ENCODE measurements around the gene CPA4. TPM values are rescaled to one million over a fixed set of nuclear protein-coding genes. Genes with fewer than 3 reads are reported as not detected.

CPA4 gene
- total RNA-seq, 1 donor from 2014 or later, result 2.1 TPM

- H3K36me3 ChIP-seq (ENCODE audit: control insufficient read depth in 3 of 3, insufficient read depth in 3 of 3, low read length in 3 of 3), result no peaks in the 10 kb centered on the region
- H3K9me3 ChIP-seq (ENCODE audit: control insufficient read depth in 3 of 3, low read length in 3 of 3), result no peaks in the 10 kb centered on the region
- no peak overlapping the region for H3K27ac ChIP-seq (ENCODE audit: low read depth, low read length)
- no peaks in the 10 kb centered on the region for H3K4me1 ChIP-seq (ENCODE audit: control insufficient read depth in 3 of 3, insufficient read depth in 3 of 3, low read length in 3 of 3)
- H3K4me3 ChIP-seq (ENCODE audit: low read length in 3 of 3), result no peak overlapping the region
- H3K9ac ChIP-seq (ENCODE audit: low read depth in 1 of 3, low read length in 3 of 3), result no peak overlapping the region
- no peaks in the 10 kb centered on the region for H3K27me3 ChIP-seq (ENCODE audit: control insufficient read depth in 3 of 3, insufficient read depth in 3 of 3, low read length in 3 of 3)
Measured at GRCh38 chr7:130338233-130338632, 45.3 kb downstream of the CPA4 start.

DNA sequence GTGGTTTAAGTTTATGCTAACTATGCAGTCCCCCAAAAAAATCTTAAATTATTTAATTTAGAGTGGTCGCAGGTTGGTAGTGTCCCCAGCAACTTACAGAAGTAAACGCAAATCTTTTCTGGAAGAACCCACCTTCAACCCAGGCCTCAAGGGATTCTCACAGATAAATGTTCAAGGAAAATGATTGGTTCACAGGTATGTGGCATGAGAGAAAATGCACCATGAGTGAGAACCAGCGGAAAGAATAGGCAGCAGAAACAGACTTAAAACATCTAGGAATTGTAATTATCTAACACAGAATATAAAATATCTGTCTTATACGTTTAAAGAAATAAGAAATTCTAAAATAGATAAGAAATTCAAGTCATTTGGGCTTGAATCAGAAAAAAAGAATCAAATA, 48.9 kb downstream of the CPA4 start:
- Histone ChIP-seq H3K27ac (ENCODE audit: low read depth, low read length) (no peak overlapping the region), H3K27me3 (ENCODE audit: control insufficient read depth in 3 of 3, insufficient read depth in 3 of 3, low read length in 3 of 3) (no peaks in the 10 kb centered on the region), H3K36me3 (ENCODE audit: control insufficient read depth in 3 of 3, insufficient read depth in 3 of 3, low read length in 3 of 3) (no peaks in the 10 kb centered on the region), H3K4me1 (ENCODE audit: control insufficient read depth in 3 of 3, insufficient read depth in 3 of 3, low read length in 3 of 3) (no peaks in the 10 kb centered on the region), H3K9ac (ENCODE audit: low read depth in 1 of 3, low read length in 3 of 3) (no peak overlapping the region), H3K9me3 (ENCODE audit: control insufficient read depth in 3 of 3, low read length in 3 of 3) (no peaks in the 10 kb centered on the region), H3K4me3 (ENCODE audit: low read length in 3 of 3) (no peak overlapping the region)

- Histone ChIP-seq H3K9me3 (ENCODE audit: control insufficient read depth in 3 of 3, low read length in 3 of 3) (no peaks in the 10 kb centered on the region), H3K27ac (ENCODE audit: low read depth, low read length) (no peak overlapping the region), H3K27me3 (ENCODE audit: control insufficient read depth in 3 of 3, insufficient read depth in 3 of 3, low read length in 3 of 3) (no peaks in the 10 kb centered on the region), H3K4me1 (ENCODE audit: control insufficient read depth in 3 of 3, insufficient read depth in 3 of 3, low read length in 3 of 3) (no peaks in the 10 kb centered on the region), H3K36me3 (ENCODE audit: control insufficient read depth in 3 of 3, insufficient read depth in 3 of 3, low read length in 3 of 3) (no peaks in the 10 kb centered on the region), H3K9ac (ENCODE audit: low read depth in 1 of 3, low read length in 3 of 3) (no peak overlapping the region), H3K4me3 (ENCODE audit: low read length in 3 of 3) (no peak overlapping the region)
Measured at GRCh38 chr7:130342701-130343380, 49.9 kb downstream of the CPA4 start.

- H3K9ac ChIP-seq (ENCODE audit: low read depth in 1 of 3, low read length in 3 of 3), result no peak within 1 kb of the TSS
- H3K27ac ChIP-seq (ENCODE audit: low read depth, low read length), result no peak within 1 kb of the TSS
- no peaks in the 10 kb centered on the region for H3K9me3 ChIP-seq (ENCODE audit: control insufficient read depth in 3 of 3, low read length in 3 of 3)
- H3K36me3 ChIP-seq (ENCODE audit: control insufficient read depth in 3 of 3, insufficient read depth in 3 of 3, low read length in 3 of 3), result no peaks in the 10 kb centered on the region
- H3K27me3 ChIP-seq (ENCODE audit: control insufficient read depth in 3 of 3, insufficient read depth in 3 of 3, low read length in 3 of 3), result no peaks in the 10 kb centered on the region
- H3K4me3 ChIP-seq (ENCODE audit: low read length in 3 of 3), result peak within 1 kb of the TSS in 1 of 3 donors; percentile 51
- no peaks in the 10 kb centered on the region for H3K4me1 ChIP-seq (ENCODE audit: control insufficient read depth in 3 of 3, insufficient read depth in 3 of 3, low read length in 3 of 3)
Measured at GRCh38 chr7:130344271-130344866, 51.4 kb downstream of the CPA4 start, which contains the start of gene CPA5. Gene CPA5 (plus strand): TSS chr7:130344816. CDS start chr7:130346486, 1,670 bp downstream.

DNA sequence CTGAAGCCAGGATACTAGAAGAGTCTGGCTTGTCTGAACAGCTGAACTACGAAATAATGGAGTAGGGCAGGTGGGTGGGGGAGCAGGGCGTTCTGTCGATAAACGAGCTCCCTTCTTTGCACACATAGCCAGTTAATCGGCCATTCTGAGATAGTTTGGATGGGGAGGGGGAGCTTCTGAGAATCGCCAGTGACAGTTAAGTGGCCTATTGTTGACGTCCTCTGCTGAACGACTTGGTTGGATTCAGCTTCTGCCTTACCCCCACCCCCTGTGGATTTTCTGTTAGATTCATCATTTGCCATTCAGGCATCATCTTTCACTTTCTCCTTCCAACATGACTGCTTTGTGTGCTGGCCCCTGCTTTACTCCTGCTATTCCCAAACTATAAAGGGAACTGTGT, 52.2 kb downstream of the CPA4 start:
- H3K9me3 ChIP-seq (ENCODE audit: control insufficient read depth in 3 of 3, low read length in 3 of 3), result no peaks in the 10 kb centered on the region
- H3K9ac ChIP-seq (ENCODE audit: low read depth in 1 of 3, low read length in 3 of 3), result no peak overlapping the region
- H3K36me3 ChIP-seq (ENCODE audit: control insufficient read depth in 3 of 3, insufficient read depth in 3 of 3, low read length in 3 of 3), result no peaks in the 10 kb centered on the region
- H3K4me1 ChIP-seq (ENCODE audit: control insufficient read depth in 3 of 3, insufficient read depth in 3 of 3, low read length in 3 of 3), result peaks cover 0 to 3% (median 1%) of the 10 kb centered on the region in 3 donors
- peak overlapping the region in 1 of 3 donors; percentile 51 for H3K4me3 ChIP-seq (ENCODE audit: low read length in 3 of 3)
- H3K27ac ChIP-seq (ENCODE audit: low read depth, low read length), result no peak overlapping the region
- H3K27me3 ChIP-seq (ENCODE audit: control insufficient read depth in 3 of 3, insufficient read depth in 3 of 3, low read length in 3 of 3), result no peaks in the 10 kb centered on the region

DNA sequence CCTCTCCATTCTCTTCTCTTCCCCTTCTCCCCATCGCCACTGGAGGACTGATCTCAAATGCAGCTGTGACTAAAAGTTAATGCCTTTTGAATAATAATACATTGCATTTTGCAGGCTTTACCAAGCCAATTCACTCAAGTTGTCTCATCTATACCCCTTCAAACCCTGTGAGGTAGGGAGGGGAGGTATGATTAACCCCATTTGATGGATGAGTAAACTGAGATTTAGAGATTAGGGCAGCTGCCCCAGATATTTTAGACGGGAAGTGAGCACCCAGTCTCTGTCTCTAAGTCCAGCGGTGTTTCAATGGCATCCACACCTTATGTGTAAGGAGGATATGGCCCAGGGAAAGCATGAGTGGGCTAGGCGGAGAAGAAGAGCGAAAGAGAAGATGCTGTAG, 52.8 kb downstream of the CPA4 start:
- no peak overlapping the region for H3K4me3 ChIP-seq (ENCODE audit: low read length in 3 of 3)
- no peaks in the 10 kb centered on the region for H3K9me3 ChIP-seq (ENCODE audit: control insufficient read depth in 3 of 3, low read length in 3 of 3)
- H3K9ac ChIP-seq (ENCODE audit: low read depth in 1 of 3, low read length in 3 of 3), result no peak overlapping the region
- H3K27ac ChIP-seq (ENCODE audit: low read depth, low read length), result no peak overlapping the region
- peaks cover 0 to 8% (median 7%) of the 10 kb centered on the region in 3 donors for H3K4me1 ChIP-seq (ENCODE audit: control insufficient read depth in 3 of 3, insufficient read depth in 3 of 3, low read length in 3 of 3)
- peaks cover 0 to 3% (median under 1%) of the 10 kb centered on the region in 3 donors for H3K27me3 ChIP-seq (ENCODE audit: control insufficient read depth in 3 of 3, insufficient read depth in 3 of 3, low read length in 3 of 3)
- no peaks in the 10 kb centered on the region for H3K36me3 ChIP-seq (ENCODE audit: control insufficient read depth in 3 of 3, insufficient read depth in 3 of 3, low read length in 3 of 3)

DNA sequence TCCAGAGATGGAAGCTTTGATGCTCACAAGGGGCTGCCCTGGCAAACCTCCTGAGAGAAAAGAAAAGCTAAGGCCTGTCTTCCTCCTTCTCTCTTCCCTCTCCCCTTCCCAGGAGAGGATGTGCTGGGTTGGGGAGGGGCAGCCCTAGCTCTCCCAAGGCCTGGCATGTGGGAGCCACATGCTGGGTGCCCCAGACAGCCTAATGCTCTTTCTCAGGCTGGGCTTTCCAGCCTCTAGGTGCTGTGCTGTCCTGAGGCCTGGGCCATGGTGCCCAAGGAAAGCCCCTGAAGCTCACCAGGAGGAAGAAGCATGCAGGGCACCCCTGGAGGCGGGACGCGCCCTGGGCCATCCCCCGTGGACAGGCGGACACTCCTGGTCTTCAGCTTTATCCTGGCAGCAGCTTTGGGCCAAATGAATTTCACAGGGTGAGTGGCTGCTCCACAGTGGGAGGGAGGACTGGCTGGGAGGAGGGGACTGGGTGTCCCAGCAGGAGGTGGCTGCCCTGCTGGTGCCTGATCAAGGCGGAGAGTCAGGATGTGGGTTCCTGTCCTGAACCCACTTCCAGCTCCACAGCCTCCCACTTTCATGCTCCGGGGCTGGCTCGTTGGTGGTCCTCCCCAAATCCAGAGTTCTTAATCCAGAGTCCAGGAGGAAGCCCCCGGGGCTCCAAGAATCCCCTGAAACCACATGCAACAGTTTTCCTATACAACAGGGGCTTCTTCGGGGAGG, 53.4 kb downstream of the CPA4 start:
- H3K36me3 ChIP-seq (ENCODE audit: control insufficient read depth in 3 of 3, insufficient read depth in 3 of 3, low read length in 3 of 3), result no peaks in the 10 kb centered on the region
- H3K4me1 ChIP-seq (ENCODE audit: control insufficient read depth in 3 of 3, insufficient read depth in 3 of 3, low read length in 3 of 3), result peaks cover under 1 to 12% (median 11%) of the 10 kb centered on the region in 3 donors
- no peak overlapping the region for H3K9ac ChIP-seq (ENCODE audit: low read depth in 1 of 3, low read length in 3 of 3)
- no peak overlapping the region for H3K4me3 ChIP-seq (ENCODE audit: low read length in 3 of 3)
- H3K27me3 ChIP-seq (ENCODE audit: control insufficient read depth in 3 of 3, insufficient read depth in 3 of 3, low read length in 3 of 3), result peaks cover 0 to 9% (median 5%) of the 10 kb centered on the region in 3 donors
- no peaks in the 10 kb centered on the region for H3K9me3 ChIP-seq (ENCODE audit: control insufficient read depth in 3 of 3, low read length in 3 of 3)
- no peak overlapping the region for H3K27ac ChIP-seq (ENCODE audit: low read depth, low read length)

DNA sequence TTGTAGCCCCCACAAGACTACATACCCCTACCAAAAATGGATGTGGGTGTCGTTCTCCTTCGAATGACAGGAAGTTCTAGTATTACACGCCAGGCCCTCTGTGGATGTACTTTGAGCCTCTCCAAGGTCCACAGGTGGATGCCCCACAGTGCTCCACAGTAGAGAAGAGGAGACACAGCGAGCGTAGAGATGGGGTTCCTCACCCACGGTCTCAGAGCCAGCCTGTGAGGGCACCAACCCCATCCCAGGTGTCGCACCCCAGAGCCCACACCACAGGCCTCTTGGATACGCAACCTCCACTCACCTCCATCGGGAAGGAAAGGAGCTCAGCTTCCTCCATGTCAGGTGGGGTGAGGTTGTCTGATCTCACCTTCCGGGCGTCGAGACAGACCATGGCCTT, 54.0 kb downstream of the CPA4 start:
- Histone ChIP-seq H3K27ac (ENCODE audit: low read depth, low read length) (no peak overlapping the region), H3K9me3 (ENCODE audit: control insufficient read depth in 3 of 3, low read length in 3 of 3) (no peaks in the 10 kb centered on the region), H3K4me3 (ENCODE audit: low read length in 3 of 3) (no peak overlapping the region), H3K36me3 (ENCODE audit: control insufficient read depth in 3 of 3, insufficient read depth in 3 of 3, low read length in 3 of 3) (no peaks in the 10 kb centered on the region), H3K27me3 (ENCODE audit: control insufficient read depth in 3 of 3, insufficient read depth in 3 of 3, low read length in 3 of 3) (peaks cover 3 to 15% (median 11%) of the 10 kb centered on the region in 3 donors), H3K9ac (ENCODE audit: low read depth in 1 of 3, low read length in 3 of 3) (no peak overlapping the region), H3K4me1 (ENCODE audit: control insufficient read depth in 3 of 3, insufficient read depth in 3 of 3, low read length in 3 of 3) (peaks cover 5 to 16% (median 15%) of the 10 kb centered on the region in 3 donors)

DNA sequence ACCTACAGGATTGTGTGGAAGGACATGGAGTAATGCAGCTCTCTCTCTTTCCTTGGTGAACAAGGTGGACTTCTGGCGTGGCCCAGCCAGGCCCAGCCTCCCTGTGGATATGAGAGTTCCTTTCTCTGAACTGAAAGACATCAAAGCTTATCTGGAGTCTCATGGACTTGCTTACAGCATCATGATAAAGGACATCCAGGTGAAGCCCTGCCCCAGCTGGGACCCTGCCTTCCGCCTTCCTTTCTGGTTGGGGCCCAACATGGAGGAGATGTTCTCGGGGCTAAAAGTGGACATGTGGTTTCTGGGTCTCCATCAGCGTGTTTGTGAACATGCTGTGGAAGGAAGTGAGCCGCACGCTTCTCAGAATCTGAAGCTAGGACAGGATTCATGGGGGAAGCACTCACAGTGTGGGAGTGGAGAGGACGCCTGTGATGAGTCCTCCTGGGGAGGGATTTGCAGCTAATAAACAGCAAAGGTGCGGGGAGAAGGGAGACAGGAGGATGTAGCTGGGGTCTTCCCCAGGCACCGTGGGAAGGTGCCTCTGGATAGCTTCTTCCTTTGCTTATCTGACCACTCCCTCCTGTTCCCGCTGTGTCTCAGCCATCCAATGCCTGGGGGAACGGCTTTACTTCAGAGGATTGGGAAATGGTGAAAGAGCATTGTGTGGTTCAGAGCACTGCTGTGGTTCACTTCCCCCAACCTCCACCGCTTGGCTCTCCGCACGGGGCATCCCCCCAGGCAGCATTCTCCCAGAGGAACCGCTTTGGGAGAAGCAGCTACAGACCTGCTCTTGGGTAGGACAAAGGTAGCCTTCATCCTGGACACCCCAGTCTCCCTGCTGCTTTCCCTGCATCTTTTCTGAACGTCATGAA, 57.2 kb downstream of the CPA4 start:
- no peaks in the 10 kb centered on the region for H3K9me3 ChIP-seq (ENCODE audit: control insufficient read depth in 3 of 3, low read length in 3 of 3)
- peaks cover 3 to 20% (median 12%) of the 10 kb centered on the region in 3 donors for H3K27me3 ChIP-seq (ENCODE audit: control insufficient read depth in 3 of 3, insufficient read depth in 3 of 3, low read length in 3 of 3)
- peak overlapping the region; percentile 68 for H3K27ac ChIP-seq (ENCODE audit: low read depth, low read length)
- no peak overlapping the region for H3K9ac ChIP-seq (ENCODE audit: low read depth in 1 of 3, low read length in 3 of 3)
- H3K4me3 ChIP-seq (ENCODE audit: low read length in 3 of 3), result no peak overlapping the region
- no peaks in the 10 kb centered on the region for H3K36me3 ChIP-seq (ENCODE audit: control insufficient read depth in 3 of 3, insufficient read depth in 3 of 3, low read length in 3 of 3)
- peaks cover 9 to 25% (median 19%) of the 10 kb centered on the region in 3 donors for H3K4me1 ChIP-seq (ENCODE audit: control insufficient read depth in 3 of 3, insufficient read depth in 3 of 3, low read length in 3 of 3)

Measured in skeletal muscle tissue (tissue), 4 donors.